Lung (tissue), 12 donors: ENCODE results near the gene IL36B. TPM values are rescaled to one million over a fixed set of nuclear protein-coding genes. Genes with fewer than 3 reads are reported as not detected.

ENCODE experiments used
- ATAC-seq: fragments of 200-7000 bp; cut with Tn5 transposase; one replicate; pipeline ENCODE4 v1.9.1; 2020; ENCODE audit warnings: moderate number of reproducible peaks; ENCODE audit not compliant: insufficient read depth, low FRiP score
- DNase-seq, 3 donors: peaks; one replicate each; pipeline ENCODE4 v3.0.0-alpha.2; 2013 to 2017
- H3K27ac ChIP-seq, 2 donors: one replicate each; pipeline ENCODE4 v1.5.1; 2013; ENCODE audit warnings: mild to moderate bottlenecking in 2 of 2, moderate library complexity in 2 of 2, control low read depth in 1 of 2, inconsistent platforms in 1 of 2, low read depth in 1 of 2, low read length in 1 of 2
- H3K27me3 ChIP-seq, 3 donors: one replicate each; pipeline ENCODE4 v1.5.1; 2013; ENCODE audit warnings: low read length in 2 of 3; ENCODE audit not compliant: control insufficient read depth in 3 of 3, insufficient read depth in 3 of 3
- H3K36me3 ChIP-seq, 4 donors: one replicate each; pipeline ENCODE4 v1.5.1; 2013; ENCODE audit warnings: low read length in 4 of 4, mild to moderate bottlenecking in 1 of 4, moderate library complexity in 1 of 4; ENCODE audit not compliant: control insufficient read depth in 4 of 4, insufficient read depth in 4 of 4
- H3K4me1 ChIP-seq, 5 donors: one replicate each; pipeline ENCODE4 v1.5.1; 2013; ENCODE audit warnings: low read length in 5 of 5, mild to moderate bottlenecking in 2 of 5, moderate library complexity in 1 of 5; ENCODE audit not compliant: control insufficient read depth in 5 of 5, insufficient read depth in 5 of 5
- H3K4me3 ChIP-seq: one replicate; pipeline ENCODE4 v1.5.1; 2013; ENCODE audit warnings: mild to moderate bottlenecking, control low read depth, moderate library complexity
- H3K9ac ChIP-seq, 2 donors: one replicate each; pipeline ENCODE4 v1.5.1; 2013; ENCODE audit warnings: low read length in 2 of 2, control low read depth in 1 of 2; ENCODE audit not compliant: insufficient read depth in 1 of 2
- H3K9me3 ChIP-seq, 4 donors: one replicate each; pipeline ENCODE4 v1.5.1; 2013; ENCODE audit warnings: low read length in 3 of 4, mild to moderate bottlenecking in 1 of 4, moderate library complexity in 1 of 4; ENCODE audit not compliant: control insufficient read depth in 4 of 4, insufficient read depth in 3 of 4
- WGBS, 2 donors: extraction: QIAGEN DNeasy Blood & Tissue Kit; methylation state at CpG; one replicate each; pipeline ENCODE4 v1.1.7; 2013; 5-methylcytosine and 5-hydroxymethylcytosine counted together
- polyA plus RNA-seq, 2 donors: library from polyadenylated mRNA; stranded (reverse); fragments of 200-250 nt; gene quantifications; one replicate each; pipeline ENCODE4 v1.2.1, GENCODE V29; 2013
- total RNA-seq, 2 donors: library from RNA; depleted of rRNA in 1 of 2; stranded (reverse); fragments of >200 nt in 1 of 2; gene quantifications; one replicate each; pipeline ENCODE4 v1.2.1, GENCODE V29; 2014 to 2021
- TF ChIP-seq, protein P1 (sequence below): IDR thresholded peaks from 2 replicates; pipeline ENCODE4 v1.5.1; 2012; ENCODE audit warnings: mild to moderate bottlenecking; ENCODE audit errors: control extremely low read depth, extremely low read depth
- donor health status: control.
- donor health status: control.
- donor health status: Bipolar disorder and iron deficiency.
- donor health status: healthy.
- donor health status: DM: yes; HTN: yes; CAD: no.

Gene IL36B
- total and polyA plus RNA-seq, 4 donors = 0.05 TPM; not detected in 3

DNA sequence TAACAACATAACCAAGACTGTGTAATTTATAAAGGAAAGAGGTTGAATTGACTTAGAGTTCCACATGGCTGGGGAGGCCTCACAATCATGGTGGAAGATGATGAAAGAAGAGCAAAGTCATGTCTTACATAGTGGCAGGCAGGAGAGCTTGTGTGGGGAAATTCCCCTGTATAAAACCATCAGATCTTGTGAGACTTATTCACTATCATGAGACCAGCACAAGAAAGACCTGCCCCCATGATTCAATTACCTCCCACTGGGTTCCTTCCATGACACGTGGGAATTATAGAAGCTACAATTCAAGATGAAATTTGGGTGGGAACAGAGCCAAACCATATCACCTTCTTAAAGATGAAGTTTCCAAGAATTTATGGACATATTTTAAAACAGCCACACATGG is 3.9 kb upstream of the IL36B start:
- H3K36me3 ChIP-seq = no peaks in the 10 kb centered on the region
- H3K9ac ChIP-seq = no peak overlapping the region
- no peak overlapping the region for H3K4me3 ChIP-seq
- peaks cover 0 to 9% (median 0%) of the 10 kb centered on the region in 5 donors for H3K4me1 ChIP-seq
- 65 to 82% methylated on average over 1 of the region's 1 CpG for WGBS, 2 donors
- H3K9me3 ChIP-seq = peaks cover 0 to 10% (median 4%) of the 10 kb centered on the region in 4 donors
- TF ChIP-seq, protein P1, sequence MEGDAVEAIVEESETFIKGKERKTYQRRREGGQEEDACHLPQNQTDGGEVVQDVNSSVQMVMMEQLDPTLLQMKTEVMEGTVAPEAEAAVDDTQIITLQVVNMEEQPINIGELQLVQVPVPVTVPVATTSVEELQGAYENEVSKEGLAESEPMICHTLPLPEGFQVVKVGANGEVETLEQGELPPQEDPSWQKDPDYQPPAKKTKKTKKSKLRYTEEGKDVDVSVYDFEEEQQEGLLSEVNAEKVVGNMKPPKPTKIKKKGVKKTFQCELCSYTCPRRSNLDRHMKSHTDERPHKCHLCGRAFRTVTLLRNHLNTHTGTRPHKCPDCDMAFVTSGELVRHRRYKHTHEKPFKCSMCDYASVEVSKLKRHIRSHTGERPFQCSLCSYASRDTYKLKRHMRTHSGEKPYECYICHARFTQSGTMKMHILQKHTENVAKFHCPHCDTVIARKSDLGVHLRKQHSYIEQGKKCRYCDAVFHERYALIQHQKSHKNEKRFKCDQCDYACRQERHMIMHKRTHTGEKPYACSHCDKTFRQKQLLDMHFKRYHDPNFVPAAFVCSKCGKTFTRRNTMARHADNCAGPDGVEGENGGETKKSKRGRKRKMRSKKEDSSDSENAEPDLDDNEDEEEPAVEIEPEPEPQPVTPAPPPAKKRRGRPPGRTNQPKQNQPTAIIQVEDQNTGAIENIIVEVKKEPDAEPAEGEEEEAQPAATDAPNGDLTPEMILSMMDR = no peak
- ATAC-seq = no peak
- no peak overlapping the region for H3K27ac ChIP-seq
- H3K27me3 ChIP-seq = peaks cover 0 to 3% (median 0%) of the 10 kb centered on the region in 3 donors
- no peak for DNase-seq

DNA sequence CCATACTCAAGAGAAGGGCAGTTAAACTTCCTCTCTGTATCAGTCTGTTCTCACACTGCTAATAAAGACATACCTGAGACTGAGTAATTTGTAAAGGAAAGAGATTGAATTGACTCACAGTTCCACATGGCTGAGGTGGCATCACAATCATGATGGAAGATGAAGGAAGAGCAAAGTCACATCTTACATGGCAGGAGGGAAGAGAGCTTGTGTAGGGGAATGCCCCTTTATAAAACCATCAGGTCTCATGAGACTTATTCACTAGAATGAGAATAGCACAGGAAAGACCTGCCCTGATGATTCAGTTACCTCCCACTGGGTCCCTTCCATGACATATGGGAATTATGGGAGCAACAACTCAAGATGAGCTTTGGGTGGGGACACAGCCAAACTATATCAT is 1.4 kb upstream of the IL36B start:
- ATAC-seq (no peak), DNase-seq (no peak)
- TF ChIP-seq, protein P1 = no peak
- Histone ChIP-seq H3K27ac (no peak overlapping the region), H3K9me3 (peaks cover 0 to 10% (median 4%) of the 10 kb centered on the region in 4 donors), H3K27me3 (no peaks in the 10 kb centered on the region), H3K4me3 (no peak overlapping the region), H3K9ac (no peak overlapping the region), H3K36me3 (no peaks in the 10 kb centered on the region), H3K4me1 (peaks cover 0 to under 1% (median 0%) of the 10 kb centered on the region in 5 donors)

DNA sequence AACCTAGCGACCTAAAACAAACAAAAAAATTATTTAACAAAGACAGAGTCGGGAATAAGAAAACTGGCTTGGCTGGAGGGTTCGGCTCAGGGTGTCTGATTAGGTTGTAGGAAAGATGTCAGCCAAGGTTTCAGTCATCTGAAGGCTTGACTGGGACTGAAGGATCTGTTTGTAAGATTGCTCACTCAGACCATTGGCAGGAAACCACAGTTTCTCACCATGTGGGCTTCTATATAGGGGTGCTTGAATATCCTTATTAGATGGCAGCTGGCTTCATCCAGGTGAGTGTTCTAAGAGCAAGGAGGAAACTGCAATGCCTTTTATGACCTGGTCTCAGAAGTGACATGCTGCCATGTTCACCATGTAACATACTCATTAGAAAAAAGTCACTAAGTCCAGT is 999 bp upstream of the IL36B start:
- WGBS, 2 donors = 74 to 88% methylated on average over 3 of the region's 3 CpGs
- ATAC-seq = no peak
- TF ChIP-seq, protein P1 = no peak
- Histone ChIP-seq H3K36me3 (no peaks in the 10 kb centered on the region), H3K9ac (no peak overlapping the region), H3K9me3 (peaks cover 0 to 10% (median 4%) of the 10 kb centered on the region in 4 donors), H3K4me3 (no peak overlapping the region), H3K4me1 (no peaks in the 10 kb centered on the region), H3K27me3 (no peaks in the 10 kb centered on the region), H3K27ac (no peak overlapping the region)
- no peak for DNase-seq
